PC-3 (cell line): ENCODE measurements around the gene CRYBB3. TPM values are rescaled to one million over a fixed set of nuclear protein-coding genes. Genes with fewer than 3 reads are reported as not detected.

Experiments
- ATAC-seq: fragments of 200-7000 bp; cut with Tn5 transposase; 2 replicates; pipeline ENCODE4 v1.9.1; 2020; ENCODE audit warnings: mild to moderate bottlenecking, moderate library complexity
- BruUV-seq: library from RNA; stranded (reverse); fragments of 400-500 nt; replicated peaks from 2 replicates; lab custom pipeline; 2021; lab: Mats Ljungman, UMichigan
- CTCF ChIA-PET: fragments of 300-600 bp; sonication (Branson Sonifier 250); formaldehyde crosslinking; loops from one replicate; lab custom pipeline; 2022; ENCODE audit warnings: antibody characterized with exemption; lab: Charles Lee
- POLR2A ChIA-PET: fragments of 300-600 bp; sonication (Branson Sonifier 250); formaldehyde crosslinking; loops from one replicate; lab custom pipeline; 2022; ENCODE audit warnings: antibody characterized with exemption; ENCODE audit not compliant: unreplicated experiment; lab: Charles Lee
- DNase-seq: peaks from one replicate; pipeline ENCODE4 v3.0.0-alpha.2; 2015
- H2AFZ ChIP-seq: fragments of 300-600 bp; sonication (generic); 2 replicates; pipeline ENCODE4 v1.6.0; 2016; ENCODE audit warnings: antibody characterized with exemption, low read length
- H3F3A ChIP-seq: fragments of 300-600 bp; sonication (generic); one replicate; pipeline ENCODE4 v1.6.0; 2017; ENCODE audit warnings: antibody characterized with exemption, low read length, control low read depth, mild to moderate bottlenecking; ENCODE audit not compliant: unreplicated experiment
- H3K27ac ChIP-seq: fragments of 300-600 bp; sonication (generic); 2 replicates; pipeline ENCODE4 v1.5.1; 2016; ENCODE audit warnings: mild to moderate bottlenecking, low read length
- H3K27me3 ChIP-seq: fragments of 300-600 bp; sonication (generic); 2 replicates; pipeline ENCODE4 v1.6.1; 2016; ENCODE audit warnings: low read length, mixed read lengths
- H3K36me3 ChIP-seq: fragments of 300-600 bp; sonication (generic); 2 replicates; pipeline ENCODE4 v1.6.1; 2016; ENCODE audit warnings: low read depth, mixed run types, low read length, mixed read lengths
- H3K4me1 ChIP-seq: fragments of 300-600 bp; sonication (generic); 2 replicates; pipeline ENCODE4 v1.5.1; 2016; ENCODE audit warnings: low read length; ENCODE audit not compliant: insufficient read depth
- H3K4me2 ChIP-seq: fragments of 300-600 bp; sonication (generic); 2 replicates; pipeline ENCODE4 v1.6.0; 2016; ENCODE audit warnings: low read length
- H3K4me3 ChIP-seq: fragments of 300-600 bp; sonication (generic); 2 replicates; pipeline ENCODE4 v1.5.1; 2016; ENCODE audit warnings: mild to moderate bottlenecking, low read length, mixed read lengths
- H3K79me2 ChIP-seq: fragments of 300-600 bp; sonication (generic); 2 replicates; pipeline ENCODE4 v1.6.1; 2017; ENCODE audit warnings: low read length, mixed read lengths
- H3K9ac ChIP-seq: fragments of 300-600 bp; sonication (generic); 2 replicates; pipeline ENCODE4 v1.6.0; 2016; ENCODE audit warnings: mild to moderate bottlenecking, low read length
- H3K9me2 ChIP-seq: fragments of 300-600 bp; sonication (generic); replicated peaks from 2 replicates; pipeline ENCODE4 v1.6.1; 2016; ENCODE audit warnings: mixed run types, low read length, mixed read lengths
- H3K9me3 ChIP-seq: fragments of 300-600 bp; sonication (generic); 2 replicates; pipeline ENCODE4 v1.6.1; 2016; ENCODE audit warnings: low read length, mixed read lengths
- H4K20me1 ChIP-seq: fragments of 300-600 bp; sonication (generic); 2 replicates; pipeline ENCODE4 v1.6.1; 2016; ENCODE audit warnings: low read length, mixed read lengths
- CTCF ChIP-seq: fragments of 300-600 bp; sonication (generic); conservative IDR thresholded peaks from 2 replicates; pipeline ENCODE4 v1.5.1; 2017; ENCODE audit warnings: antibody characterized with exemption, low read depth, mild to moderate bottlenecking, low read length
- EZH2 ChIP-seq: fragments of 300-600 bp; sonication (generic); IDR thresholded peaks from one replicate; pipeline ENCODE4 v1.6.1; 2017; ENCODE audit warnings: antibody characterized with exemption, mild to moderate bottlenecking, low read length; ENCODE audit not compliant: unreplicated experiment
- EZH2phosphoT487 ChIP-seq: fragments of 300-600 bp; sonication (generic); IDR thresholded peaks from 2 replicates; pipeline ENCODE4 v1.6.1; 2018; ENCODE audit warnings: mild to moderate bottlenecking, antibody characterized with exemption, low read length, borderline replicate concordance
- intact Hi-C: fragments of 100-400 bp; cut with micrococcal nuclease; formaldehyde crosslinking; loops from 2 replicates; pipeline ENCODE4 v1.9.0; 2023
- total RNA-seq: library from RNA; depleted of rRNA; stranded (reverse); fragments of >200 nt; gene quantifications from 2 replicates; pipeline ENCODE4 v1.2.3, GENCODE V29; 2014

CRYBB3 gene
- total RNA-seq, 1 experiment from 2014 or later, result 1.2 TPM

GRCh38 chr22:25167834-25168601 is 31.6 kb upstream of the CRYBB3 start:
- Histone ChIP-seq H3K36me3 (no peaks in the 10 kb centered on the region), H3K4me1 (peaks cover 7% of the 10 kb centered on the region; the same call in 1 of the 2 replicates), H3K9me2 (no peaks in the 10 kb centered on the region), H2AFZ (no peak overlapping the region), H4K20me1 (no peaks in the 10 kb centered on the region), H3K4me3 (no peak overlapping the region), H3K79me2 (no peaks in the 10 kb centered on the region), H3K9ac (no peak overlapping the region), H3K4me2 (no peak overlapping the region), H3F3A (no peaks in the 10 kb centered on the region), H3K27ac (no peak overlapping the region), H3K27me3 (no peaks in the 10 kb centered on the region), H3K9me3 (no peaks in the 10 kb centered on the region)
- DNase-seq, result no peak
- no peak for ATAC-seq
- no peak for TF ChIP-seq CTCF
- no peak for TF ChIP-seq EZH2phosphoT487
- ChIA-PET POLR2A (no interaction called here), CTCF (no interaction called here)
- BruUV-seq, result no TSS peak
- intact Hi-C loops, result no loop called here

- intact Hi-C loops, result no loop called here
- CTCF ChIA-PET, result no interaction called here
Measured at GRCh38 chr22:25169278-25170031, 30.2 kb upstream of the CRYBB3 start.

More at GRCh38 chr22:25169278-25170031, 30.2 kb upstream of the CRYBB3 start:
- no peak for TF ChIP-seq EZH2phosphoT487
- TF ChIP-seq EZH2, result no peak
- no peak for TF ChIP-seq CTCF
- BruUV-seq, result no TSS peak
- Histone ChIP-seq H3F3A (no peaks in the 10 kb centered on the region), H3K4me3 (no peak overlapping the region), H3K4me1 (peaks cover 7% of the 10 kb centered on the region; the same call in 1 of the 2 replicates), H3K4me2 (no peak overlapping the region), H3K36me3 (no peaks in the 10 kb centered on the region), H3K9ac (no peak overlapping the region), H4K20me1 (no peaks in the 10 kb centered on the region), H3K9me2 (no peaks in the 10 kb centered on the region), H3K27ac (no peak overlapping the region), H3K27me3 (no peaks in the 10 kb centered on the region), H3K79me2 (no peaks in the 10 kb centered on the region), H2AFZ (no peak overlapping the region), H3K9me3 (no peaks in the 10 kb centered on the region)
- DNase-seq, result peak; percentile 8
- POLR2A ChIA-PET, result no interaction called here
- ATAC-seq, result no peak
